Heart left ventricle (tissue), 13 donors: ENCODE data around the gene HSD17B8.

ENCODE experiments used
- POLR2A ChIP-seq, 2 donors: fragments of 450-650 bp; IDR thresholded peaks; one replicate each; pipeline ENCODE4 v1.6.1; 2017; ENCODE audit warnings: antibody characterized with exemption in 2 of 2, mild to moderate bottlenecking in 2 of 2, moderate library complexity in 2 of 2
- TF ChIP-seq, protein P1 (sequence below), 12 donors: fragments of 200-600 bp; sonication (generic) in 4 of 12; IDR thresholded peaks; one replicate each; pipeline versions ENCODE4 v1.5.0 to v1.8.0; 2018 to 2022; ENCODE audit warnings: antibody characterized with exemption in 12 of 12, mild to moderate bottlenecking in 5 of 12
- donor health status: ischemic (EF 13 %, LVEDD 7.1; RV severe dilation, severe dysfunction).
- donor health status: DM: no; HTN: yes; CAD: no.
- donor health status: DM: no; HTN: no; CAD: no.
- donor health status: ischemic (EF 25% LVEDD 6.9; RV normal size, moderate dysfunction).
- donor health status: ischemic (EF 25% LVEDD 5.7; RV mildly dilated, moderate dysfunction).
- donor health status: ischemic (EF 35%, LVEDD 5.7; RV mildly dilated, moderate dysfunction).
- donor health status: nonischemic (EF 11% LVEDD 7.7; RV severe dilation, severe dysfunction).
- donor health status: DM: yes; HTN: yes; CAD: no.
- donor health status: PGD.
- donor health status: ischemic (EF 29% LVEDD 5.4; RV normal size, mild dysfunction).
- donor health status: nonischemic (EF 23%, LVEDD 6.1; RV moderate dilation, normal function).

- TF ChIP-seq, protein P1, sequence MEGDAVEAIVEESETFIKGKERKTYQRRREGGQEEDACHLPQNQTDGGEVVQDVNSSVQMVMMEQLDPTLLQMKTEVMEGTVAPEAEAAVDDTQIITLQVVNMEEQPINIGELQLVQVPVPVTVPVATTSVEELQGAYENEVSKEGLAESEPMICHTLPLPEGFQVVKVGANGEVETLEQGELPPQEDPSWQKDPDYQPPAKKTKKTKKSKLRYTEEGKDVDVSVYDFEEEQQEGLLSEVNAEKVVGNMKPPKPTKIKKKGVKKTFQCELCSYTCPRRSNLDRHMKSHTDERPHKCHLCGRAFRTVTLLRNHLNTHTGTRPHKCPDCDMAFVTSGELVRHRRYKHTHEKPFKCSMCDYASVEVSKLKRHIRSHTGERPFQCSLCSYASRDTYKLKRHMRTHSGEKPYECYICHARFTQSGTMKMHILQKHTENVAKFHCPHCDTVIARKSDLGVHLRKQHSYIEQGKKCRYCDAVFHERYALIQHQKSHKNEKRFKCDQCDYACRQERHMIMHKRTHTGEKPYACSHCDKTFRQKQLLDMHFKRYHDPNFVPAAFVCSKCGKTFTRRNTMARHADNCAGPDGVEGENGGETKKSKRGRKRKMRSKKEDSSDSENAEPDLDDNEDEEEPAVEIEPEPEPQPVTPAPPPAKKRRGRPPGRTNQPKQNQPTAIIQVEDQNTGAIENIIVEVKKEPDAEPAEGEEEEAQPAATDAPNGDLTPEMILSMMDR (IDR thresholded peaks at IDR 0.05) = no peak
- no peak for TF ChIP-seq POLR2A (IDR thresholded peaks at IDR 0.05)
These were observed 39.6 kb upstream of the HSD17B8 start for GRCh38 chr6:33164665-33165373.
